Right lobe of liver (tissue), 4 donors: ENCODE measurements around the gene ANKRD65.
A peak's percentile ranks its signal among the peaks of the same experiment; 100 is the strongest.

Experiments used
- POLR2A ChIP-seq: fragments of 450-650 bp; IDR thresholded peaks from one replicate; pipeline ENCODE4 v1.6.1; 2017; ENCODE audit warnings: antibody characterized with exemption, mild to moderate bottlenecking
- TF ChIP-seq, protein P1 (sequence below), 4 donors: fragments of 200-600 bp in 3 of 4; fragments of 450-650 bp in 1 of 4; IDR thresholded peaks; one replicate each; pipeline versions ENCODE4 v1.5.1 to v1.8.0; 2016 to 2022; ENCODE audit warnings: antibody characterized with exemption in 4 of 4, mild to moderate bottlenecking in 2 of 4
- donor health status: DM: no; HTN: no; CAD: no.
- donor health status: DM: no; HTN: no; CAD: no.
- donor health status: DM: no; HTN: yes; CAD: no.

- TF ChIP-seq, protein P1, sequence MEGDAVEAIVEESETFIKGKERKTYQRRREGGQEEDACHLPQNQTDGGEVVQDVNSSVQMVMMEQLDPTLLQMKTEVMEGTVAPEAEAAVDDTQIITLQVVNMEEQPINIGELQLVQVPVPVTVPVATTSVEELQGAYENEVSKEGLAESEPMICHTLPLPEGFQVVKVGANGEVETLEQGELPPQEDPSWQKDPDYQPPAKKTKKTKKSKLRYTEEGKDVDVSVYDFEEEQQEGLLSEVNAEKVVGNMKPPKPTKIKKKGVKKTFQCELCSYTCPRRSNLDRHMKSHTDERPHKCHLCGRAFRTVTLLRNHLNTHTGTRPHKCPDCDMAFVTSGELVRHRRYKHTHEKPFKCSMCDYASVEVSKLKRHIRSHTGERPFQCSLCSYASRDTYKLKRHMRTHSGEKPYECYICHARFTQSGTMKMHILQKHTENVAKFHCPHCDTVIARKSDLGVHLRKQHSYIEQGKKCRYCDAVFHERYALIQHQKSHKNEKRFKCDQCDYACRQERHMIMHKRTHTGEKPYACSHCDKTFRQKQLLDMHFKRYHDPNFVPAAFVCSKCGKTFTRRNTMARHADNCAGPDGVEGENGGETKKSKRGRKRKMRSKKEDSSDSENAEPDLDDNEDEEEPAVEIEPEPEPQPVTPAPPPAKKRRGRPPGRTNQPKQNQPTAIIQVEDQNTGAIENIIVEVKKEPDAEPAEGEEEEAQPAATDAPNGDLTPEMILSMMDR (IDR thresholded peaks at IDR 0.05) = peak; percentile 80 to 89 (median 86)
- TF ChIP-seq POLR2A = no peak
Measured at GRCh38 chr1:1441002-1441888, 20.2 kb upstream of the ANKRD65 start.
